Left hindlimb (tissue), 1 donor: ENCODE measurements around the gene PRELID3B.

Experiments
- DNase-seq: peaks from one replicate; pipeline ENCODE4 v3.0.0-alpha.2; 2018

PRELID3B gene

GRCh38 chr20:58993332-58994248, 49.0 kb downstream of the PRELID3B start:
- no peak for DNase-seq

DNA sequence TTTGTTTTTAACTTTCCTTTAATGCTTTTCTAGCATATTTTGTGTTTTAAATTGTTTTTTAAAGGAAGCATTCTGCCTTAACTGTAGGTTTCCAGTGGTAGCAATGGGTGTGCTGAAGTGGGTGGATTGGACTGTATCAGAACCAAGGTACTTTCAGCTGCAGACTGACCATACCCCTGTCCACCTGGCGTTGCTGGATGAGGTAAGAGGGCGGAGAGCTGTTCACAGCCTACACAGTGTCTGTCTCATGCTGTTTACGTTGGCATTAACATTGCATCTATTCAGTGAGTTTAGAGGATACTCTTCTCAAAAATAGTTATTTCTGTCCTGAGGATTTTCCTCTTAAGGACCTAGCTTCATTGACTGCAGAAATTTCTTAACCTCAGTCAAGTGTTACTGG, 49.7 kb downstream of the PRELID3B start:
- DNase-seq = no peak

- no peak for DNase-seq
Measured at GRCh38 chr20:58991715-58992114, 50.9 kb downstream of the PRELID3B start.

DNA sequence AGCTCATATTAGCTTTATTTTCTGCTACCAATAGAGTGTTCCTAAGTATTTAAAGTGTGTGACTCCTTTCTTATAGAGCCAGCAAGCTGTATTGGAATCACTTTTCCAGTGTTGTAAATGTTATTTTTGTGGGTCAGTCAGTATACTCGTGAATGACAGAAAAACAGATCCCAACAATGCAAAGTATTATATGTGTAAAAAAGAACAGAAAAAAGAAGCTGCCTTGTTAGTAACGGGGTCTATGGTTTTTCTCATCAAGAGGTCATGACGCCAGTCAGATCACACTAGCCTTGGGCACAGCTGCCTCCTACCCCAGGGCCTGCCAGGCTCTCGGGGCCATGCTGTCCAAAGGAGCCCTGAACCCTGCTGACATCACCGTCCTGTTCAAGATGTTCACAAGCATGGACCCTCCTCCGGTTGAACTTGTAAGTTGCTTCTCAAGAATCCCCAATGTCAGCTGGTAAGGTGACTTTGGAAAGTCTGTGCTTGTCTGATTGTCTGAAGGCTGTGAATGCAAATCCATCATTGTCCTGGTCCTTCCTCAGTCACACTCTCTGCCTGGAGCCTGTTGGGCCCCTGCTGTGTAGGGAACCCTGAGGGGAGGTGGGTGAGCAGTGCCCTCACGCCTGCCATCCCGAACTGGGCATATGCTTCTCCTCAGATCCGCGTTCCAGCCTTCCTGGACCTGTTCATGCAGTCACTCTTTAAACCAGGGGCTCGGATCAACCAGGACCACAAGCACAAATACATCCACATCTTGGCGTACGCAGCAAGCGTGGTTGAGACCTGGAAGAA, 51.7 kb downstream of the PRELID3B start:
- DNase-seq = no peak

DNA sequence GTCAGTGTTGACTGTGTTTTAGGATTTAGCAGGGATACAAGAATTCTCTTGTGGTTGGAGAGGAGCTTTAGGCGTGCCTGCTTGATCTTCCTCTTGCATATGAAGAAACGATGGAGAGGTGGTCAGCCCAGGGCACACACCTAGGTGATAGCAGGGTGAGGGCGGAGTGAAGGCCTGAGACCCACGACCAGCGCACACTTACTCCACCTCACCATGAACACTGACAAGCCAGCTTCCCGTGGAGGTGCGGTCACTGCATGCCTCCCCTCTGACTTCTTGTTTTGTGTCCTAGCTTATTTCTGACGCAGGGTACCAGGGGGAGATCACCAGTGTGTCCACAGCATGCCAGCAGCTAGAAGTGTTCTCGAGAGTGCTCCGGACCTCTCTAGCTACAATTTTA, 53.4 kb downstream of the PRELID3B start:
- DNase-seq = no peak

- no peak for DNase-seq
Measured at GRCh38 chr20:58988565-58988882, 54.1 kb downstream of the PRELID3B start.

GRCh38 chr20:58987790-58988564, 54.6 kb downstream of the PRELID3B start:
- no peak for DNase-seq

- no peak for DNase-seq
Measured at GRCh38 chr20:58986968-58987517, 55.5 kb downstream of the PRELID3B start.

DNA sequence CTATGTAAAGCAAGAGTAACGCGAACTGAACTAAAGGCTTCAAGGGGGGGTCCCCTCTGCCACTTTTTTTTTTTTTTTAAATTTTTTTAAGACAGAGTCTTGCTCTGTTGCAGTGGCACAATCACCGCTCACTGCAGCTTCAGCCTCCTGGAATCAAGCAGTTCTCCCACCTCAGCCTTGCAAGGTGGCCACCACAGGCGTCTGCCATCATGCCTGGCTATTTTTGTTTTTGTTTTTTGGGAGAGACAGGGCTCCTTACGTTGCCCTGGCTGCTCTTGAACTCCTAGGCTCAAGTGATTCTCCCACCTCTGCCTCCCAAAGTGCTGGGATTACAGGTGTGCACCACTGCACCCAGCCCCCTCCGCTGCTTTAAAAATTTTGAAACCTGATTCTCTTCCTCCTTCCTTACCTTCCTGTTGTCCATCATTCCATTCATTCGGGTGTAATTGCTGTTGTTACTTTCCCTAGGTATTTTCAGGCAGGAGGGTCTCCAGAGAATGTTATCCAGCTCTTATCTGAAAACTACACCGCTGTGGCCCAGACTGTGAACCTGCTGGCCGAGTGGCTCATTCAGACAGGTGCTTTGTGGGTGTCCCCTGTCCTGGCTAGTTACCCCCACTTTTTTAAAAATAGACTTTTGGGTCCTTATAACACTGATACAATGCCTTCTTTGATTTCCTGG, 56.2 kb downstream of the PRELID3B start:
- DNase-seq = no peak

GRCh38 chr20:58985656-58986055, 56.9 kb downstream of the PRELID3B start:
- DNase-seq = no peak

- no peak for DNase-seq
Measured at GRCh38 chr20:58984691-58985090, 57.9 kb downstream of the PRELID3B start.
